Breast epithelium (tissue), 4 donors: ENCODE measurements around the gene CTNNBL1. TPM values are rescaled to one million over a fixed set of nuclear protein-coding genes. Genes with fewer than 3 reads are reported as not detected.

ENCODE experiments used
- DNase-seq, 2 donors: peaks; one replicate each; pipeline ENCODE4 v3.0.0-alpha.2; 2019; ENCODE audit warnings: low spot score in 2 of 2
- H3K27ac ChIP-seq, 2 donors: fragments of 200-600 bp; sonication (generic) in 1 of 2; one replicate each; pipeline ENCODE4 v1.5.1; 2016 to 2019; ENCODE audit warnings: mild to moderate bottlenecking in 1 of 2
- H3K27me3 ChIP-seq, 2 donors: fragments of 200-600 bp; sonication (generic) in 1 of 2; one replicate each; pipeline versions ENCODE4 v1.5.1 to v1.6.0; 2017 to 2019; ENCODE audit warnings: control low read depth in 1 of 2, mild to moderate bottlenecking in 1 of 2
- H3K36me3 ChIP-seq: fragments of 200-600 bp; one replicate; pipeline ENCODE4 v1.5.1; 2019
- H3K4me1 ChIP-seq, 2 donors: fragments of 200-600 bp; sonication (generic); one replicate each; pipeline ENCODE4 v1.5.1; 2016 to 2019; ENCODE audit warnings: control low read depth in 1 of 2
- H3K4me3 ChIP-seq, 3 donors: fragments of 200-600 bp; sonication (generic); 1 replicate in 2 of 3; 2 replicates in 1 of 3; pipeline ENCODE4 v1.5.1; 2016 to 2019; ENCODE audit warnings: mild to moderate bottlenecking in 3 of 3, moderate library complexity in 2 of 3
- H3K9me3 ChIP-seq, 2 donors: fragments of 200-600 bp; sonication (generic) in 1 of 2; one replicate each; pipeline ENCODE4 v1.5.1; 2016 to 2019; ENCODE audit warnings: control low read depth in 1 of 2
- CTCF ChIP-seq, 3 donors: fragments of 450-650 bp; IDR thresholded peaks; one replicate each; pipeline ENCODE4 v1.5.1; 2016 to 2017; ENCODE audit warnings: antibody characterized with exemption in 3 of 3, mild to moderate bottlenecking in 3 of 3, moderate library complexity in 3 of 3
- POLR2A ChIP-seq: fragments of 450-650 bp; IDR thresholded peaks from one replicate; pipeline ENCODE4 v1.6.1; 2016; ENCODE audit warnings: antibody characterized with exemption, mild to moderate bottlenecking, moderate library complexity
- POLR2AphosphoS5 ChIP-seq, 3 donors: sonication (generic); formaldehyde crosslinking; IDR thresholded peaks; one replicate each; pipeline ENCODE4 v1.6.1; 2017; ENCODE audit warnings: antibody characterized with exemption in 3 of 3
- intact Hi-C: fragments of 100-400 bp; cut with DNase I; formaldehyde crosslinking; loops from one replicate; pipeline ENCODE4 v1.15.1; 2023; ENCODE audit warnings: low total_unique reads
- total RNA-seq, 3 donors: library from RNA; depleted of rRNA; stranded (reverse); fragments of >200 nt; gene quantifications; one replicate each; pipeline ENCODE4 v1.1.0, GENCODE V29; 2016

Gene CTNNBL1
- total RNA-seq, 3 donors from 2014 or later, result 32.2 to 37.0 (median 32.4) TPM

- no peaks in the 10 kb centered on the region for H3K27me3 ChIP-seq
- no peaks in the 10 kb centered on the region for H3K4me1 ChIP-seq
- H3K4me3 ChIP-seq, result no peak overlapping the region
- H3K9me3 ChIP-seq, result no peaks in the 10 kb centered on the region
- intact Hi-C loops, result no loop called here
- TF ChIP-seq POLR2AphosphoS5 (IDR thresholded peaks at IDR 0.05) (no peak), CTCF (IDR thresholded peaks at IDR 0.05) (no peak), POLR2A (no peak)
- H3K36me3 ChIP-seq, result no peaks in the 10 kb centered on the region
- no peak for DNase-seq
- no peak overlapping the region for H3K27ac ChIP-seq
Observed at GRCh38 chr20:37864298-37864697, 170.5 kb downstream of the CTNNBL1 start.

GRCh38 chr20:37866051-37866450 is 172.2 kb downstream of the CTNNBL1 start:
- no peak for TF ChIP-seq POLR2A
- no peak for TF ChIP-seq CTCF (IDR thresholded peaks at IDR 0.05)
- no peak for TF ChIP-seq POLR2AphosphoS5 (IDR thresholded peaks at IDR 0.05)
- Histone ChIP-seq H3K27me3 (no peaks in the 10 kb centered on the region), H3K27ac (no peak overlapping the region), H3K4me3 (no peak overlapping the region), H3K4me1 (no peaks in the 10 kb centered on the region), H3K36me3 (no peaks in the 10 kb centered on the region), H3K9me3 (no peaks in the 10 kb centered on the region)
- no peak for DNase-seq
- intact Hi-C loops, result loop anchor here (5.0 kb wide), 1 partner anchor 1199 kb away; no protein-coding TSS in a partner anchor

- intact Hi-C loops, result loop anchor here (5.0 kb wide), 1 partner anchor 1200 kb away; no protein-coding TSS in a partner anchor
- H3K36me3 ChIP-seq, result no peaks in the 10 kb centered on the region
- no peaks in the 10 kb centered on the region for H3K4me1 ChIP-seq
- H3K27me3 ChIP-seq, result no peaks in the 10 kb centered on the region
- DNase-seq, result no peak
- H3K9me3 ChIP-seq, result no peaks in the 10 kb centered on the region
- TF ChIP-seq CTCF (IDR thresholded peaks at IDR 0.05) (no peak), POLR2A (no peak), POLR2AphosphoS5 (IDR thresholded peaks at IDR 0.05) (no peak)
- H3K27ac ChIP-seq, result no peak overlapping the region
- H3K4me3 ChIP-seq, result no peak overlapping the region
Observed at GRCh38 chr20:37867289-37868195, 173.7 kb downstream of the CTNNBL1 start.

GRCh38 chr20:37868851-37869333 is 175.1 kb downstream of the CTNNBL1 start:
- Histone ChIP-seq H3K36me3 (no peaks in the 10 kb centered on the region), H3K27ac (no peak overlapping the region)
- intact Hi-C loops, result loop anchor here (5.0 kb wide), 1 partner anchor 1202 kb away; no protein-coding TSS in a partner anchor

More at GRCh38 chr20:37868851-37869333, 175.1 kb downstream of the CTNNBL1 start:
- TF ChIP-seq POLR2AphosphoS5 (IDR thresholded peaks at IDR 0.05), result no peak
- no peak for TF ChIP-seq POLR2A
- no peak for TF ChIP-seq CTCF (IDR thresholded peaks at IDR 0.05)
- no peak for DNase-seq
- Histone ChIP-seq H3K9me3 (no peaks in the 10 kb centered on the region), H3K27me3 (no peaks in the 10 kb centered on the region), H3K4me3 (no peak overlapping the region), H3K4me1 (no peaks in the 10 kb centered on the region)
